ENCODE data around the gene OR9A2.
"Not testable (repeated sequence)": the region's sequence is repeated elsewhere in the genome, so short reads cannot be mapped to it uniquely, and the experiment has no call there.

OR9A2 gene

GRCh38 chr7:143016996-143017395, 9.9 kb downstream of the OR9A2 start:
- no peak for DNase-seq

GRCh38 chr7:143015926-143016490, 10.9 kb downstream of the OR9A2 start:
- no peak for DNase-seq

- DNase-seq, result no peak
Observed at GRCh38 chr7:143015084-143015483, 11.8 kb downstream of the OR9A2 start.

GRCh38 chr7:143013893-143014292, 13.0 kb downstream of the OR9A2 start:
- no peak for DNase-seq

- DNase-seq, result no peak
Observed at GRCh38 chr7:143013473-143013872, 13.5 kb downstream of the OR9A2 start.

- DNase-seq, result no peak
Observed at GRCh38 chr7:143012409-143012808, 14.5 kb downstream of the OR9A2 start.

GRCh38 chr7:143012001-143012400, 14.9 kb downstream of the OR9A2 start:
- DNase-seq, result no peak

- peak; percentile 84 for DNase-seq
Observed at GRCh38 chr7:143008007-143008901, 18.7 kb downstream of the OR9A2 start.

GRCh38 chr7:143005632-143006260, 21.2 kb downstream of the OR9A2 start:
- no peak for DNase-seq

GRCh38 chr7:143003393-143004051, 23.4 kb downstream of the OR9A2 start:
- DNase-seq, result peak; percentile 77

- no peak for DNase-seq
Observed at GRCh38 chr7:143002898-143003297, 24.0 kb downstream of the OR9A2 start.

GRCh38 chr7:143002106-143002505, 24.8 kb downstream of the OR9A2 start:
- DNase-seq, result peak; percentile 14

GRCh38 chr7:143000648-143001047, 26.3 kb downstream of the OR9A2 start:
- DNase-seq, result no peak

GRCh38 chr7:142999793-143000192, 27.1 kb downstream of the OR9A2 start:
- no peak for DNase-seq

- DNase-seq, result no peak
Observed at GRCh38 chr7:142998966-142999365, 28.0 kb downstream of the OR9A2 start.

- DNase-seq, result no peak
Observed at GRCh38 chr7:142997456-142997989, 29.4 kb downstream of the OR9A2 start.

GRCh38 chr7:142992427-142992826, 34.5 kb downstream of the OR9A2 start:
- no peak for DNase-seq

GRCh38 chr7:142984297-142984696, 42.6 kb downstream of the OR9A2 start:
- no peak for DNase-seq

- no peak for DNase-seq
Observed at GRCh38 chr7:142983825-142984224, 43.1 kb downstream of the OR9A2 start.

GRCh38 chr7:142978402-142978801, 48.5 kb downstream of the OR9A2 start:
- DNase-seq, result not testable (repeated sequence)
